GM06990 (cell line): ENCODE data around the gene SRGN.
"Not testable (repeated sequence)": the region's sequence is repeated elsewhere in the genome, so short reads cannot be mapped to it uniquely, and the experiment has no call there.

Source experiments
- DNase-seq: peaks from one replicate; pipeline ENCODE4 v3.0.0-alpha.2; 2011; ENCODE audit not compliant: insufficient read length; ENCODE audit errors: extremely low read depth
- H3K27me3 ChIP-seq: replicated peaks from 2 replicates; pipeline ENCODE4 v1.6.0; 2011; ENCODE audit warnings: low read length; ENCODE audit not compliant: control insufficient read depth, insufficient read depth
- H3K36me3 ChIP-seq: 2 replicates; pipeline ENCODE4 v1.5.1; 2011; ENCODE audit warnings: low read length; ENCODE audit not compliant: control insufficient read depth, insufficient read depth
- H3K4me3 ChIP-seq: replicated peaks from 2 replicates; pipeline ENCODE4 v1.5.1; 2011; ENCODE audit warnings: low read depth, mild to moderate bottlenecking, control low read depth, low read length
- TF ChIP-seq, protein P1 (sequence below): IDR thresholded peaks from 2 replicates; pipeline ENCODE4 v1.5.1; 2011; ENCODE audit warnings: low read length, control low read depth, mild to moderate bottlenecking, inconsistent platforms; ENCODE audit not compliant: insufficient read depth, poor library complexity, severe bottlenecking

SRGN gene

DNA sequence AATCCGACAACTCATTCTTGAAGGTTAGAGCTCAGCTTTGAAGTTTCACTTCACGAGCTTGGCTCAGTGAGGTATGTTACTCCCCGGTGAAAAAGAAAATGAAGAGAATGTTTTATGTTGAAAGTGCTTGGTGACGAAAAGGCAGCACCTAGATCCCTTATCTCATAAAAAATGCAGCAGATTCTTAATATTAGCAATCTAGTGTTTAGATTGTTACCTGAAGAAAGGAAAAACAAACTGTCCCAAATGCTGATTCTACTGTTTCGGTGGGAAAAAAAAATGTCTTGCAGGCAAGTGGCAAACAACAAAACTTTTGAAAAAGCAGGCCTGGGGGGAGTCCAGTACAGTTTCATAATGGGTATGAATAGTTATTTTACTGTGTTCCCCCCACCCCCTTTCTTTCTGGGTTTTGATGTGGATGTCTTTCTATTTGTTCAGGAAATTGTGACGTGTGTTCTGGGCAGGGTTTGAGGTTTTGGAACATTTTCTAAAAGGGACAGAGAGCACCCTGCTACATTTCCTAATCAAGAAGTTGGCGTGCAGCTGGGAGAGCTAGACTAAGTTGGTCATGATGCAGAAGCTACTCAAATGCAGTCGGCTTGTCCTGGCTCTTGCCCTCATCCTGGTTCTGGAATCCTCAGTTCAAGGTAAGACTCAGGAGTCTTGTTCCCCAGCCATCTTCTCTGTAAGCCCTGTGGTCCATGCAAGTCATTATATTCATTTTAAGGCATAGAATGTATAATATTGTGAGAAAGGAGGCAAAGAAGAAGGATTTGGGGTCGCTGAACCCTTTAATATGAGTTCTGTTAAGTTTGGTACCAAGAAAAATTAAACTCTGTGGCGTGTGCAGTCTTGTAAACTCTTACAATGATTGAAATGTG is at the start of gene SRGN:
Gene SRGN, plus strand, starts transcription at position 514 of the 881 bp plus-strand sequence. Its CDS starts 55 bp downstream, at position 569.
- H3K4me3 ChIP-seq, result peak within 1 kb of the TSS; percentile 97
- peak; percentile 85 for DNase-seq
- H3K27me3 ChIP-seq, result no peaks in the 10 kb centered on the region
- TF ChIP-seq, protein P1, sequence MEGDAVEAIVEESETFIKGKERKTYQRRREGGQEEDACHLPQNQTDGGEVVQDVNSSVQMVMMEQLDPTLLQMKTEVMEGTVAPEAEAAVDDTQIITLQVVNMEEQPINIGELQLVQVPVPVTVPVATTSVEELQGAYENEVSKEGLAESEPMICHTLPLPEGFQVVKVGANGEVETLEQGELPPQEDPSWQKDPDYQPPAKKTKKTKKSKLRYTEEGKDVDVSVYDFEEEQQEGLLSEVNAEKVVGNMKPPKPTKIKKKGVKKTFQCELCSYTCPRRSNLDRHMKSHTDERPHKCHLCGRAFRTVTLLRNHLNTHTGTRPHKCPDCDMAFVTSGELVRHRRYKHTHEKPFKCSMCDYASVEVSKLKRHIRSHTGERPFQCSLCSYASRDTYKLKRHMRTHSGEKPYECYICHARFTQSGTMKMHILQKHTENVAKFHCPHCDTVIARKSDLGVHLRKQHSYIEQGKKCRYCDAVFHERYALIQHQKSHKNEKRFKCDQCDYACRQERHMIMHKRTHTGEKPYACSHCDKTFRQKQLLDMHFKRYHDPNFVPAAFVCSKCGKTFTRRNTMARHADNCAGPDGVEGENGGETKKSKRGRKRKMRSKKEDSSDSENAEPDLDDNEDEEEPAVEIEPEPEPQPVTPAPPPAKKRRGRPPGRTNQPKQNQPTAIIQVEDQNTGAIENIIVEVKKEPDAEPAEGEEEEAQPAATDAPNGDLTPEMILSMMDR, result no peak
- H3K36me3 ChIP-seq, result no peaks in the 10 kb centered on the region

DNA sequence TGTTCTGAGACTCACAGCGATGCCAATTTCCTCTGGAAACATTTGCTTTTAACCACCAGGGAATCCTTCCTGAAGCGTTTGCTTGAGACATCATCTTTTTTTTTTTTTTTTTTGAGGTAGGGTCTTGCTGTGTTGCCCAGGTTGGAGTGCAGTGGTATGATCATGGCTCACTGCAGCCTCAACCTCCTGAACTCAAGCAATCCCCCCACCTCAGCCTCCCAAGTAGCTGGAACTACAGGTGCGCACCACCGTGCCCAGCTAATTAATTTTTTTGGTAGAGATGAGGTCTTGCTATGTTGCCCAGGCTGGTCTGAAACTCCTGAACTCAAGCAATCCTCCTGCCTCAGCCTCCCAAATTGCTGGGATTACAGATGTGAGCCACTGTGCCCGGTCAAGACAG is 47.0 kb upstream of the SRGN start:
- H3K27me3 ChIP-seq, H3K36me3 ChIP-seq, H3K4me3 ChIP-seq, DNase-seq: not testable (repeated sequence)

DNA sequence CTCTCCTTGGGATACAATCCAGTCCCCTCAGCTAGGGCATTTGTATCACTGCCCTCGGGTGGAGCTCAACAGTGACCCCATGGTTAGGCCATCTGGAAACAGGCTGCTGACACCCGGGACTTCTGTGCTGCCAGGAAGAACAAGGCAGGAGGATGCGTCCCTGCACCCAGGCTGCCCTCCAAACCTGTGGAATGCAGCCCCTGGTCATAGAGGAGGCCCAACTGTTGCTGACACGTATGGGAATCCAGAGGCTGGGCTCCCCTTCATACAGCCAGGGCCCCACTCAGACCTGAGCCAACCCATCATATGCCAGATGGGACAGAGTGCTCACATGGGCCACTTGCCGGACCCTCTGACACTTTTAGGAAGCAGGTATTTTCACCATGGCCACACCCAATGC is 45.5 kb upstream of the SRGN start:
- Histone ChIP-seq H3K27me3 (no peaks in the 10 kb centered on the region; the same call in 1 of the 2 replicates), H3K4me3 (no peak overlapping the region), H3K36me3 (no peaks in the 10 kb centered on the region)
- no peak for DNase-seq
- TF ChIP-seq, protein P1, result no peak

- no peak overlapping the region for H3K4me3 ChIP-seq
- H3K36me3 ChIP-seq, result no peaks in the 10 kb centered on the region
- TF ChIP-seq, protein P1, result no peak
- no peak for DNase-seq
- no peaks in the 10 kb centered on the region; the same call in 1 of the 2 replicates for H3K27me3 ChIP-seq
Observed at GRCh38 chr10:69042838-69043237, 45.1 kb upstream of the SRGN start.

- Histone ChIP-seq H3K4me3 (no peak overlapping the region), H3K36me3 (no peaks in the 10 kb centered on the region), H3K27me3 (no peaks in the 10 kb centered on the region; the same call in 1 of the 2 replicates)
- TF ChIP-seq, protein P1, result no peak
- DNase-seq, result peak; percentile 67
Observed at GRCh38 chr10:69043931-69044531, 43.9 kb upstream of the SRGN start.

GRCh38 chr10:69044546-69044945 is 43.4 kb upstream of the SRGN start:
- H3K4me3 ChIP-seq, result peak overlapping the region; percentile 28; the same call in 1 of the 2 replicates
- DNase-seq, result no peak

More at GRCh38 chr10:69044546-69044945, 43.4 kb upstream of the SRGN start:
- Histone ChIP-seq H3K36me3 (no peaks in the 10 kb centered on the region), H3K27me3 (no peaks in the 10 kb centered on the region; the same call in 1 of the 2 replicates)
- TF ChIP-seq, protein P1, result no peak
